ENCODE results near the gene EMCN.
A peak's percentile ranks its signal among the peaks of the same experiment; 100 is the strongest.
"Not testable (repeated sequence)": the region's sequence is repeated elsewhere in the genome, so short reads cannot be mapped to it uniquely, and the experiment has no call there.

EMCN gene

GRCh38 chr4:100489305-100489704 is 28.5 kb downstream of the EMCN start:
- no peak for DNase-seq

GRCh38 chr4:100486496-100486895 is 31.3 kb downstream of the EMCN start:
- DNase-seq = no peak

GRCh38 chr4:100483796-100484195 is 34.0 kb downstream of the EMCN start:
- DNase-seq = no peak

- DNase-seq = no peak
Measured at GRCh38 chr4:100479971-100480370, 37.9 kb downstream of the EMCN start.

GRCh38 chr4:100469555-100469954 is 48.3 kb downstream of the EMCN start:
- DNase-seq = no peak

GRCh38 chr4:100466501-100466900 is 51.3 kb downstream of the EMCN start:
- no peak for DNase-seq

GRCh38 chr4:100461807-100462605 is 55.8 kb downstream of the EMCN start:
- no peak for DNase-seq

GRCh38 chr4:100450449-100450848 is 67.4 kb downstream of the EMCN start:
- DNase-seq = no peak

- no peak for DNase-seq
Measured at GRCh38 chr4:100431416-100431815, 86.4 kb downstream of the EMCN start.

GRCh38 chr4:100430451-100430850 is 87.4 kb downstream of the EMCN start:
- no peak for DNase-seq

- no peak for DNase-seq
Measured at GRCh38 chr4:100429616-100430015, 88.2 kb downstream of the EMCN start.

- DNase-seq = no peak
Measured at GRCh38 chr4:100428051-100428450, 89.8 kb downstream of the EMCN start.

- DNase-seq = no peak
Measured at GRCh38 chr4:100424376-100424775, 93.4 kb downstream of the EMCN start.

- DNase-seq = no peak
Measured at GRCh38 chr4:100422894-100423293, 94.9 kb downstream of the EMCN start.

GRCh38 chr4:100421361-100421978 is 96.4 kb downstream of the EMCN start:
- DNase-seq = peak; percentile 4

GRCh38 chr4:100420571-100420970 is 97.3 kb downstream of the EMCN start:
- no peak for DNase-seq

- no peak for DNase-seq
Measured at GRCh38 chr4:100417565-100417964, 100.3 kb downstream of the EMCN start.

- no peak for DNase-seq
Measured at GRCh38 chr4:100414016-100414790, 103.6 kb downstream of the EMCN start.

- DNase-seq = no peak
Measured at GRCh38 chr4:100391863-100392262, 126.0 kb downstream of the EMCN start.

GRCh38 chr4:100391086-100391485 is 126.7 kb downstream of the EMCN start:
- DNase-seq = no peak

GRCh38 chr4:100386270-100386669 is 131.6 kb downstream of the EMCN start:
- no peak for DNase-seq

- DNase-seq = not testable (repeated sequence)
Measured at GRCh38 chr4:100380401-100380800, 137.4 kb downstream of the EMCN start.

- no peak for DNase-seq
Measured at GRCh38 chr4:100379583-100380105, 138.2 kb downstream of the EMCN start.

- DNase-seq = no peak
Measured at GRCh38 chr4:100372432-100372831, 145.4 kb downstream of the EMCN start.
